Fibroblast of lung (primary cell): ENCODE results near the gene DRC7. TPM values are rescaled to one million over a fixed set of nuclear protein-coding genes. Genes with fewer than 3 reads are reported as not detected.

ENCODE experiments used
- DNase-seq, 2 donors: peaks; one replicate each; pipeline versions ENCODE4 v3.0.0 to v3.0.0-alpha.2; 2010; ENCODE audit warnings: low read depth in 2 of 2
- H2AFZ ChIP-seq: 2 replicates; pipeline ENCODE4 v1.5.1; 2012; ENCODE audit warnings: low read length, control low read depth, inconsistent platforms
- H3K27ac ChIP-seq: 2 replicates; pipeline ENCODE4 v1.5.1; 2011; ENCODE audit warnings: low read length, control low read depth; ENCODE audit not compliant: insufficient read depth
- H3K27me3 ChIP-seq: 2 replicates; pipeline ENCODE4 v1.5.1; 2011; ENCODE audit warnings: mild to moderate bottlenecking, low read length; ENCODE audit not compliant: control insufficient read depth, insufficient read depth
- H3K36me3 ChIP-seq: 2 replicates; pipeline ENCODE4 v1.5.1; 2011; ENCODE audit warnings: low read length; ENCODE audit not compliant: control insufficient read depth, insufficient read depth
- H3K4me1 ChIP-seq: 2 replicates; pipeline ENCODE4 v1.5.1; 2011; ENCODE audit warnings: low read length; ENCODE audit not compliant: control insufficient read depth, insufficient read depth; ENCODE audit errors: extremely low read depth
- H3K4me2 ChIP-seq: 2 replicates; pipeline ENCODE4 v1.5.1; 2011; ENCODE audit warnings: low read length, control low read depth; ENCODE audit not compliant: insufficient read depth; ENCODE audit errors: extremely low read depth
- H3K4me3 ChIP-seq, 4 experiments: fragments of 200-600 bp in 1 of 4; sonication (generic) in 1 of 4; replicated peaks in 1 of 4; 2 replicates each; pipeline ENCODE4 v1.5.1; 2011 to 2016; ENCODE audit warnings: low read length in 4 of 4, low read depth in 3 of 4, mild to moderate bottlenecking in 3 of 4, control low read depth in 2 of 4, inconsistent platforms in 1 of 4, mixed read lengths in 1 of 4; ENCODE audit not compliant: insufficient read depth in 1 of 4; ENCODE audit errors: control extremely low read depth in 1 of 4
- H3K79me2 ChIP-seq: 2 replicates; pipeline ENCODE4 v1.5.1; 2012; ENCODE audit warnings: mild to moderate bottlenecking, low read length, inconsistent platforms; ENCODE audit not compliant: control insufficient read depth, insufficient read depth
- H3K9ac ChIP-seq: 2 replicates; pipeline ENCODE4 v1.5.1; 2011; ENCODE audit warnings: mild to moderate bottlenecking, low read length, control low read depth; ENCODE audit not compliant: insufficient read depth
- H3K9me3 ChIP-seq: 2 replicates; pipeline ENCODE4 v1.5.1; 2012; ENCODE audit warnings: low read depth, low read length; ENCODE audit not compliant: control insufficient read depth, insufficient read depth
- H4K20me1 ChIP-seq: 2 replicates; pipeline ENCODE4 v1.5.1; 2011; ENCODE audit warnings: low read length; ENCODE audit not compliant: control insufficient read depth, insufficient read depth; ENCODE audit errors: extremely low read depth
- EZH2 ChIP-seq: IDR thresholded peaks from 2 replicates; pipeline ENCODE4 v1.5.1; 2012; ENCODE audit warnings: low read length, control low read depth, mild to moderate bottlenecking; ENCODE audit errors: missing control alignments
- polyA plus RNA-seq, 2 donors: library from polyadenylated mRNA; depleted of rRNA in 1 of 2; stranded (reverse) in 1 of 2; unstranded in 1 of 2; fragments of >200 nt; gene quantifications; 2 replicates each; pipeline ENCODE4 v1.2.1, GENCODE V29; 2011 to 2012; ENCODE audit warnings: missing spikeins in 1 of 2
- total RNA-seq: library from RNA; depleted of rRNA; stranded (reverse); fragments of >200 nt; gene quantifications from 2 replicates; pipeline ENCODE4 v1.2.1, GENCODE V29; 2014
- TF ChIP-seq, protein P1 (sequence below), 2 donors: IDR thresholded peaks in 1 of 2; conservative IDR thresholded peaks in 1 of 2; 1 replicate in 1 of 2; 2 replicates in 1 of 2; pipeline ENCODE4 v1.5.1; 2011 to 2012; ENCODE audit warnings: low read length in 2 of 2, control low read depth in 1 of 2, inconsistent platforms in 1 of 2, low read depth in 1 of 2, mild to moderate bottlenecking in 1 of 2

Gene DRC7
- total and polyA plus RNA-seq, 2 donors (not counting 1 experiment from before 2014, with no cell fraction given) = not detected

DNA sequence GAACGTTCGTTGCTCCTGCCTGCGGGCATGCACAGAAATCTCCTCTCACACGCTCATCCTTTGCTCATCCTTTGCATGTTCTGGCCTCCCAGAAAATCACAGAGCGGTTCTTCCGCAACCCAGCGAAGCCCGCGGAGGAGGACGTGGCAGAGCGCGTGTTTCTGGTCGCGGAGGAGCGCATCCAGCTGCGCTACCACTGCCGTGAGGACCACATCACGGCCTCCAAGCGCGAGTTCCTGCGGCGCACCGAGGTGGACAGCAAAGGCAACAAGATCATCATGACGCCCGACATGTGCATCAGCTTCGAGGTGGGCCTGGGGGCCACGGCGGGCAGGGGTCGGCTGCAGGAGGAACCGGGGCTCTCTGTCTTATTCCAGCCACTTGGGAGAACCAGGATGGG lies 31.4 kb downstream of the DRC7 start:
- H3K79me2 ChIP-seq = no peaks in the 10 kb centered on the region
- H3K27me3 ChIP-seq = no peaks in the 10 kb centered on the region
- no peak for TF ChIP-seq EZH2
- TF ChIP-seq, protein P1, sequence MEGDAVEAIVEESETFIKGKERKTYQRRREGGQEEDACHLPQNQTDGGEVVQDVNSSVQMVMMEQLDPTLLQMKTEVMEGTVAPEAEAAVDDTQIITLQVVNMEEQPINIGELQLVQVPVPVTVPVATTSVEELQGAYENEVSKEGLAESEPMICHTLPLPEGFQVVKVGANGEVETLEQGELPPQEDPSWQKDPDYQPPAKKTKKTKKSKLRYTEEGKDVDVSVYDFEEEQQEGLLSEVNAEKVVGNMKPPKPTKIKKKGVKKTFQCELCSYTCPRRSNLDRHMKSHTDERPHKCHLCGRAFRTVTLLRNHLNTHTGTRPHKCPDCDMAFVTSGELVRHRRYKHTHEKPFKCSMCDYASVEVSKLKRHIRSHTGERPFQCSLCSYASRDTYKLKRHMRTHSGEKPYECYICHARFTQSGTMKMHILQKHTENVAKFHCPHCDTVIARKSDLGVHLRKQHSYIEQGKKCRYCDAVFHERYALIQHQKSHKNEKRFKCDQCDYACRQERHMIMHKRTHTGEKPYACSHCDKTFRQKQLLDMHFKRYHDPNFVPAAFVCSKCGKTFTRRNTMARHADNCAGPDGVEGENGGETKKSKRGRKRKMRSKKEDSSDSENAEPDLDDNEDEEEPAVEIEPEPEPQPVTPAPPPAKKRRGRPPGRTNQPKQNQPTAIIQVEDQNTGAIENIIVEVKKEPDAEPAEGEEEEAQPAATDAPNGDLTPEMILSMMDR (conservative IDR thresholded peaks at IDR 0.05 in 1 of 2, IDR thresholded peaks at IDR 0.05 in 1 of 2; ENCODE audit: low read depth in 1 of 2, low read length in 2 of 2) = no peak
- H3K9me3 ChIP-seq = no peaks in the 10 kb centered on the region
- no peak for DNase-seq
- H3K27ac ChIP-seq = no peak overlapping the region
- H4K20me1 ChIP-seq = no peaks in the 10 kb centered on the region
- no peak overlapping the region for H3K4me3 ChIP-seq
- no peak overlapping the region for H2AFZ ChIP-seq
- no peaks in the 10 kb centered on the region for H3K36me3 ChIP-seq
- H3K9ac ChIP-seq = no peak overlapping the region
- H3K4me1 ChIP-seq = no peaks in the 10 kb centered on the region
- no peak overlapping the region for H3K4me2 ChIP-seq

DNA sequence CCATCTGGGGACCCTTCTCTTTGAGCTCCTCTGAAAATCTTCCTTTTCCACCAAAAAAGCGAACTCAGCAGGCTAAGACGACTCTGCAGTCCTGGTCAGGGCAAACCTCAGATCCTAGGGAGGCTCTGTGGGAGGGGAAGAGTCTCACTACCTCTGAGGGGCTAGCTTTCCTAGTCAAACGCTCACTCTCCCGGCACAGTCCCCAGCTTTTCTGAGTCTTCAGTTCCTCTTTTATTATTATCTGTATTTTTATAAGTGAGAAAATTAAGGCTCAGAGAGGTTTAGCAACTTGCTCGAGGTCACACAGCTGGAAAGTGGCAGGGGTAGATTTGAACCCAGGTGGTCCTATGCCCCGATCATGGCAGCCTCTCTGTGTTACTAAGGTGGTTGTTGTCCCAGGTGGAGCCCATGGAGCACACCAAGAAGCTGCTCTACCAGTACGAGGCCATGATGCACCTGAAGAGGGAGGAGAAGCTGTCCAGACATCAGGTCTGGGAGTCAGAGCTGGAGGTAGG lies 31.9 kb downstream of the DRC7 start:
- no peak overlapping the region for H3K4me3 ChIP-seq
- no peak for TF ChIP-seq EZH2
- TF ChIP-seq, protein P1 (conservative IDR thresholded peaks at IDR 0.05 in 1 of 2, IDR thresholded peaks at IDR 0.05 in 1 of 2; ENCODE audit: low read depth in 1 of 2, low read length in 2 of 2) = no peak
- H3K9me3 ChIP-seq = no peaks in the 10 kb centered on the region
- H3K36me3 ChIP-seq = no peaks in the 10 kb centered on the region
- no peak overlapping the region for H3K4me2 ChIP-seq
- H3K27ac ChIP-seq = no peak overlapping the region
- no peaks in the 10 kb centered on the region for H3K4me1 ChIP-seq
- no peak overlapping the region for H2AFZ ChIP-seq
- H3K27me3 ChIP-seq = no peaks in the 10 kb centered on the region
- no peak for DNase-seq
- no peak overlapping the region for H3K9ac ChIP-seq
- H3K79me2 ChIP-seq = no peaks in the 10 kb centered on the region
- no peaks in the 10 kb centered on the region for H4K20me1 ChIP-seq

DNA sequence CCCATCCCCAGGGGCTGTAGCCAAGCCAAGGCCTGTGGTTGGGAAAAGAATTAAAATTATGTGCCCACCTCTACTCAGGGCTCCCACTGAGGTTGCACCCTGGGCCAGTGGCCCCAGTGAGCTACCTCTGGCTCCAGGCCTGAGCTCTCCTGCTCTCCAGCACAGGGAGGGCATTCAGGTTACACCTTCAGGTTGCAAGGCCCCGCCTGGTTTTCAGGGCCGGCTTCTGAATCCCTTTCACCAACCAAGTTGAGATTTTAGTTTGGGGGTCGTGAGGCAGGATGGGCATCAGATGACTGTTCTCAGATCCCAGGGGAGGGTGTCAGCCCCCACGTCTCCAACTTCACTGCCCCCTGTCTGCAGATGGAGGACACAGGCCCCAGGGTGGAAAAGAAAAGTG lies 33.0 kb downstream of the DRC7 start:
- Histone ChIP-seq H3K36me3 (no peaks in the 10 kb centered on the region), H3K4me2 (no peak overlapping the region), H4K20me1 (no peaks in the 10 kb centered on the region), H3K9me3 (no peaks in the 10 kb centered on the region), H3K4me3 (no peak overlapping the region), H3K4me1 (no peaks in the 10 kb centered on the region), H3K27ac (no peak overlapping the region), H3K79me2 (no peaks in the 10 kb centered on the region), H2AFZ (no peak overlapping the region), H3K9ac (no peak overlapping the region), H3K27me3 (no peaks in the 10 kb centered on the region)
- TF ChIP-seq EZH2 = no peak
- TF ChIP-seq, protein P1 (conservative IDR thresholded peaks at IDR 0.05 in 1 of 2, IDR thresholded peaks at IDR 0.05 in 1 of 2; ENCODE audit: low read depth in 1 of 2, low read length in 2 of 2) = no peak
- no peak for DNase-seq
